Fibroblast of upper back skin (primary cell): ENCODE measurements around the gene STUB1.

Source experiments
- DNase-seq: peaks from one replicate; pipeline ENCODE4 v3.0.0-alpha.2; 2013

STUB1 gene

GRCh38 chr16:645852-646678 lies 34.1 kb upstream of the STUB1 start:
- no peak for DNase-seq

- no peak for DNase-seq
Measured at GRCh38 chr16:646679-647172, 33.5 kb upstream of the STUB1 start.

- DNase-seq = no peak
Measured at GRCh38 chr16:647173-647902, 32.9 kb upstream of the STUB1 start.

DNA sequence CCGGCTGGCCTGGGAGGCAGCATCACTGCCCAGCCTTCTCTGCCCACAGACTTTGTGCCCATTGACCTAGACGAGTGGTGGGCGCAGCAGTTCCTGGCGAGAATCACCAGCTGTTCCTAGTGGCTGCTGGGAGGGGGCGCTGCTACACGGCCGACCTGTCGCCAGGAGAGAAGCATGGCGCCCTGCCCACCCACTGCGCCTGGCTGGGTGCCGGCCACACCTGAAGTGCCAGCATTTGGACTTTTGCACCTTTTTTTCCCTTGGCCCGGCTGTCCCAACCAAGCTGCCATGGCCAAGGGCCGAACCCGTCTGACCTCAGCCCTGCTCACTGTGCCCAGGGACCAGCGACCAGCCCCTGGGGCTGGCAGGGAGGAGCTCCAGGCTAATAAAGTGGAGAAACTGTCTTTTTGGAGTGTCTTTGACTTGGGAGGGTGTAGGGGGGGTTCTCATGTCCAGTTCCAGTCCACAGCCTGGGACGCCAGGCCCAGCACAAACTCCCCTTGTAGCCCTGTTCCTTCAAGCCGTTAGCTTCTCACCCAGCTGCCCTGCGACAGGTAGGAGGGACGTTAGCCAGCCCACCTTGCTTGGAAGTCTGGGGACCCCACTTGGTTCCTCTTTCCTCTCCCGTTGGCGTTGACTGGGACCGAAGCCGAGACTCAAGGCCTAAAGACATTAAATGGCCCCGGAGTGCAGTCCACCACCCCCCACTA lies 32.0 kb upstream of the STUB1 start:
- DNase-seq = peak; percentile 17

GRCh38 chr16:648781-649589 lies 31.2 kb upstream of the STUB1 start, which contains the start of gene WDR90:
TSS of gene WDR90 (plus strand) at chr16:649365. CDS start at chr16:649417, 52 bp downstream.
- peak; percentile 86 for DNase-seq

DNA sequence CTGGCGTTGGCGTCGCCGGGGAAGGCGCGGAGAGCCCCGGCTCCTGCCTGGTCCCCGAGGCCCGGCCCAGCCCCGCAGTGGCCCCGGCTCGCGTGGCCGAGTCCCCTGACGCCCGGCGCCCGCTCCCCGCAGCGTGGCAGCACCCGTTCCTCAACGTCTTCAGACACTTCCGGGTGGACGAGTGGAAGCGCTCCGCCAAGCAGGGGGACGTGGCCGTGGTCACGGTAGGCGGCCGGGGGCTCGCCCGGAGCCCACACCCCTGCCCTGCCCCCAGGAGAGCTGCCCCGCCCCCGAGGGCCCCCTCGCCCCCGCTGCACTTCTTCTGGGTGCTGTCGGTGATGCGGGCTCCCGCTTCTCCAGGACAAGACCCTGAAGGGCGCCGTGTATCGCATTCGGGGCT lies 30.6 kb upstream of the STUB1 start:
- no peak for DNase-seq

GRCh38 chr16:651844-652243 lies 28.4 kb upstream of the STUB1 start:
- DNase-seq = no peak

GRCh38 chr16:652454-653305 lies 27.5 kb upstream of the STUB1 start:
- no peak for DNase-seq

- no peak for DNase-seq
Measured at GRCh38 chr16:654034-654433, 26.2 kb upstream of the STUB1 start.

DNA sequence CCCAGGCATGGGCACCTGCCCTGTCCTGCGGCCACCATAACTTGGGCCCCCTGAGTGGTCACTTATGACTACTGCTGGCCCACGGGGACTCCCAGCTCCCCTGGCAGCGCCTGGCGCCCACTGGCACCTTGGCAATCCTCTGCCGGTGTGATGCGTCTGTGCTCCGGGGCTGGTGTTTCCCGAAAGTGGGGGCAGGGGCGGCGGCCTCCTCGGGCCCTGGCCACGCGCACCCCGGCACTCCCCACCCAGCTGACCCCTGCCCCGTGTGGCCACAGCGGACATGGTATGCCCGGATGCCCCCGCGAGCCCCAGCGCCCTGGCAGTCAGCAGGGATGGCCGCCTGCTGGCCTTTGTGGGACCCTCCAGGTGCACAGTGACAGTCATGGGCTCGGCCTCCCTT lies 22.7 kb upstream of the STUB1 start:
- no peak for DNase-seq

- DNase-seq = no peak
Measured at GRCh38 chr16:658679-659571, 21.3 kb upstream of the STUB1 start.

DNA sequence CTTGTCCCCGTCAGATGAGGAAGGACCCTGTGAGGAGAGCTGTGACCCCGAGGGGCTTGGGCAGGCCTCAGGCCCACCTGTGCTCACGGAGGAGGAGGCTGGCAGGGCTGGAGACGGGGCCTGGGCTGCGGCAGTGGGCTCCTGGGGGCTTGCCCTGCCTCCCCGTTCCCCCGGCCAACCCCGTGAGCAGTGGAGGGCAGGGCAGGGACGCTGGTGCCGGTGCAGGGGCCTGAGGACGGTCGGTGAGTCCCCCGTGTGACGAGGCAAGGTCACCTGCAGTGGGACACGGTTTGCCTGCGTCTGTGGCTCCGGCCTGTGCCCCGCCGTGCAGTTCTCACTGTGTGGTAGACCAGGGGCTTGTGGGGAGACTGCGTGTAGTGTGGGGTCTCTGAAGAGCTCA lies 20.6 kb upstream of the STUB1 start:
- DNase-seq = no peak

DNA sequence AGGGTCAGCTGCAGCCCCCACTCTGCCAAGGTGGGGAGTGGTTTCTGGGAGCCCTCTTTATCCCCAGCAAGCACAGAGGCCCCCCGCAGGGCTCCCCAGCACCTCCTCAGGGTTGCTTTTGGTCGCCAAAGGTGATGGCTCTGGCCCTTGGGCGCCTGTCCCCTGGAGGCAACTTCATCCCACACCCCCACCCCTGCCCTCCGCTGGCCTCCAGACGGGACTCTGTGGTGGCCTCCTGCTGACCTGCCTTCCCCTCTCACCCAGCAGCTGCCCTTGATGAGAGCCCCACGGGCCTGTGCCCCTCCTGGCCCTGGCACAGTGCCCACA lies 20.1 kb upstream of the STUB1 start:
- DNase-seq = no peak

DNA sequence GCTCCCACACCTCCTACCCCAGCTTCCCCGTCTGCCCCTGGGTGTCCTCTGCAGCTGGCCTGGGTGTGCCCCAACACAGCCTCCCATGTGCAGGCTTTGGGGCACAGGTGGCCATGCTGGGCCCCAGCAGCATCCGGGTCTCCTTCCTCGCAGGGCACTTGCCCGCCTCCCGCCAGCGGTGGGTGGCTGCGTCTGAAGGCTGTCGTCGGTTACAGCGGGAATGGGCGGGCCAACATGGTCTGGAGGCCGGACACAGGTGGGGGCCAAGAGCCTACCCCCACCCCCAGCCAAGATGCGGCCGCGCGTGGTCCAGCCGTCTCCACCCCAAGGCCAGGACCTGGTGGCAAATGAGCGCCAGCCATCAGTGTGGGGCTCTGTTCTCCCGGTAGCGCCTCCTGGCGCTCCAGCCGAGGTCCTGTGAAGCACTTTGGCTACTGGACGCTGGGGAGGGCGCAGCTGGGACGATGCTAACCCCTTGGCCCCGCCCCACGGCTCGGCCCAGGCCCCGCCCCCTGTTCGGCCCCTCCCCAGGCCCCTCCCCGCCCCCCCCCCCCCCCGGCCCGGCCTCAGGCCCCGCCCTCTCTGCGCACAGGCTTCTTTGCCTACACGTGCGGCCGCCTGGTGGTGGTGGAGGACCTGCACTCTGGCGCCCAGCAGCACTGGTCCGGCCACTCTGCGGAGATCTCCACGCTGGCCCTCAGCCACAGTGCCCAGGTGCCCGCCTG lies 19.6 kb upstream of the STUB1 start:
- peak; percentile 65 for DNase-seq

- no peak for DNase-seq
Measured at GRCh38 chr16:661184-661821, 18.9 kb upstream of the STUB1 start.

DNA sequence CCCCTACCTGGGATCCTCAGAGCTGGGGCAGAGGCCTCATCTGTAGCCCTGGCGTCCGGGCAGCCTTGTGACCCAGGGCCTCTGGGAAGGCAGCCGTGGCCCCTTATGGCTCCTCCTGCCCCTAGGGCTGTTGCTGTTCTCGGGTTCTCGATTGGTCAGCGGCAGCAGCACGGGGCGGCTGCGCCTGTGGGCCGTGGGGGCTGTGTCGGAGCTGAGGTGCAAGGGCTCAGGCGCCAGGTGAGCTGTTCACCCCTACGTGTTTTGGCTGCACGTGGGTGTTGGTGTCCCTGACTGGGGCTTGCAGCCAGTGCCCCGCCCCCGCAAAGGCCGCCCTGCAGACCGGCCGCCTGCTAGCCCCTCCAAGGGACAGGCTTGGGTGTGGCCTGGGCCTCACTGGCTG lies 18.1 kb upstream of the STUB1 start:
- no peak for DNase-seq

DNA sequence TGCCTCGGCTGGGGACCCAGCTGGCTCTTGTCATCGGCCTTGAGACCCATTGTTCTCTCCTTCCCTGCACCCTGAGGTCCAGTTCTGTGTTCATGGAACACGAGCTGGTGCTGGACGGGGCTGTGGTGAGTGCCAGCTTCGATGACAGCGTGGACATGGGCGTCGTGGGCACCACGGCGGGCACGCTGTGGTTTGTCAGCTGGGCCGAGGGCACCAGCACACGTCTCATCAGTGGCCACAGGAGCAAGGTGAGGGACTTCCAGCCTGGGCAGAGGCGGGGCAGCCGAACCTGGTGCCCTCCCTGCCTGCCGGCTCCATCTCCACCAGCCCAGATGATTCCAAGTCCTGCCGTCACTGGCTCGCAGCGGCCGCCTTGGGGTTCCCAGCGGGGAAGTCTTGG lies 17.6 kb upstream of the STUB1 start:
- DNase-seq = no peak

- no peak for DNase-seq
Measured at GRCh38 chr16:666572-666971, 13.6 kb upstream of the STUB1 start.

DNA sequence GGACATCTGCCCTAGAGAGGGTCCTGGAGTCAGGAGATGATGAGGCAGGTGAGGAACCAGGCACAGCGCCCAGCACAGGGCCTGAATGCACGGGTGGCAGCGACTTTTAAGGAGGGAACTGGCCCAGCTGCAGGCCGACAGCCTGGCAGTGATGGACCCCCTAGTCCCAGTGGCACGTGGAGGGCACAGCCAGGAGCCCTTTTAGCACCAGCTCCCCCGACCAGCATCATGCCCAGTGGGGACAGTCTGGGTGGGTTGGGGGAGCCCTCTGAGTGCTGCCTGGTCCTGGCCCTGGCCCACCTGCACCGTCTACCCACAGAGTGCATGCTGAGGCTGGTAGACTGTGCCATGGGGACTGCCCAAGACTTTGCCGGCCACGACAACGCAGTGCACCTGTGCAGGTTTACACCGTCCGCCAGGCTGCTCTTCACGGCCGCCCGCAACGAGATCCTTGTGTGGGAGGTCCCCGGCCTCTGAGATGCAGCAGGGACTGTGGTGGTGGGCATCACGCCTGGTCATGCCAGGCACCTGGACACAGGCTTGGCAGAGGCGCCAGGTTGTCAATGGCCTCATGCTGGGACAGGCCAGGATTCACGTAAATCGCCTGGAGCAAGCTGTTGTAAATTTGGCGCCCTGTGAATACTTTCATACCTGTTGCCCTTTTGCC lies 13.0 kb upstream of the STUB1 start:
- no peak for DNase-seq
